SHP77 treated with DMSO at 0.1 percent for 48 hours (cell line): ENCODE data around the gene BPIFB3.

ENCODE experiments used
- DNase-seq: peaks from one replicate; lab custom pipeline; 2025; lab: John Stamatoyannopoulos, UW

Gene BPIFB3

DNA sequence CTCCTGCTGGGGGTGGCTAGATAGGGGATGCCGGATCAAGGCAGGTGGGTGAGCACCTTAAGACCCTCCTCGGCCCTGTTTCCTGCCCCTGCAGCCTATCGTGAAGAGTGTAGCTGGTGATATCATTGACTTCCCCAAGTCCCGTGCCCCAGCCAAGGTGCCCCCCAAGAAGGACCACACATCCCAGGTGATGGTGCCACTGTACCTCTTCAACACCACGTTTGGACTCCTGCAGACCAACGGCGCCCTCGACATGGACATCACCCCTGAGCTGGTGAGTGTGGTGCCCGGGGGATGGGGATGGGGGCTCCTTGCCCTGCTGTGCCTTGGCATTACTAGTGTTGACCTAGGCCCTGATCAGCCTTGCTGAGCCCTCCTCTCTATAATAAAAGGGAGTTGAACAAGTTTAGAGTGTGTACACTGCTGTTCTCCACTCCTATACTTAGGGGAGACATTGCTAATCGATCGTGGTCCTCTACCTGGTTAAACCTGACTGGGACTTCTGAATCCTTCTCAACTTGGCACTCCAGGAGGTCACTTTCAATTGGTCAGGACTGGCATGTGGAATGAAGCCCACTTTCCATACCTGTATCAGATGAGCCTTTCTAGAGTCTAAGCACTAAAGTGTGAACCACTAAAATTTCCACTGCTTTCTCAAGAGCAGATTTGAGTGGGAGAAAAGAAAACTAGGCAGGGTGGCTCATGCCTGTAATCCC is 11.0 kb downstream of the BPIFB3 start:
- no peak for DNase-seq

DNA sequence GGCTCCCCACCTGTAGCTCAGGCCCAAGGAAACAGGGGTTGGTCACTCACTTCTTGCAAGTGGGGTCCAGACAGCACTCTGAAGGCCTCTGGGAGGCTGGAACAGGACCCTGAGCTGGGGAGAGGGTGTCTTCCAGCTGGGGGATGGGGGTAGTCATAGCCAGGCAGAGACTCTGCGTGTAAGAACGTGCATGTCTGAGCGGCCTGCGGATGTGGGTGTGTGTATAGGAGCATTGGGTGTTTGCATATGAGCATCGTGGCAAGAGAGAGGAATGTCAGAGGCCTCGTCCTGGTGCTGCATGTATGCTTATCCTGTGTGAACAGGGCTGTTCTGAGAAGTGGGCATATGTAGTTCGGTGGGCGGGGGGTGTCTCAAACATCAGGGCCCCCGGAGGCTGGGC is 12.1 kb downstream of the BPIFB3 start:
- no peak for DNase-seq

DNA sequence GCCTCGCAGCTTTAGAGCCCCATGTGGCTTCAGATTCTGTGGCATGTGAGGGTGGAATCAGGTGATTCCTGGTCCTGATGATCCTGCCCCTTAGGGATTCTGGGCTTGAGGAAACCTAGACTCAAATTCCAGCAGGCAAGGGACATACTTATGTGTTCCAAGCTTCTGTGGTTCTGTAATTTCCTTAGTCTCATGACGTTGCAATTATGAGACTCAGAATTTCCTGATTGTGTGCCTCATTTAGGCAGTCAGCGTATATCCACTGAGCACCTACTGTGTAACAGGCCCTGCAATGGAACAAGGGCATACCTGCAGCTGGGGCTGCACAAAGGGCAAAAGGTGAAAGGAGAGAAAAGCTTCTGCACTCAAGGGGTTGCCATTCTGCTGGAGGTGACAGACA is 14.1 kb downstream of the BPIFB3 start:
- DNase-seq = no peak

DNA sequence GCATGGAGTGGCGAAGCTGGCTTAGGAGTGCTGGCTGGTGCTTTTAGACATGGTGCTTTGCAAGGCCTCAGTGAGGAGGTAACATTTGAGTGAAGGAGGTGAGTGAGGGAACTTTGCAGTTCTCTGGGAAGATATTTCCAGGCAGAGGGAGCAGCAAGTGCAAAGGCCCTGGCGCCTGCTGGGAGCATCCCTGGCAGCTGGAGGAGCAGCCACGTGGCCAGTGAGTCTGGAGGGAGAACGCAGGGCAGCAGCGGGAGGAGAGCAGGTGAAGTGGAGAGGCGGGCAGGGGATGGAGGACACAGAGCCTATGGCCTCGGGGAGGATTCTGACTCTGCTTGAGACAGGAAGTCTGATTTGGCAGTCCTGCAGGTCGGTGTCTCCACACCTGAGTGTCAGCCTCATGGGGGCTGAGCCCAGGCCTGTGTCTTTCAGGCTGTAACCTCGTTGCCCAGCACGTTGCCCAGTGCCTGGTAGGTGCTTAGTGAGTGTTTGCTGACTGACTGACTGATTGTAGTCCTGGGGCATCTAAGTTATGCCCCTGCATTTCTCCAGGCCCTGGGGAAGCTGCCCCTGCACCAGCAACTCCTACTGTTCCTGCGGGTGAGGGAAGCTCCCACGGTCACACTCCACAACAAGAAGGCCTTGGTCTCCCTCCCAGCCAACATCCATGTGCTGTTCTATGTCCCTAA is 14.7 kb downstream of the BPIFB3 start:
- no peak for DNase-seq

DNA sequence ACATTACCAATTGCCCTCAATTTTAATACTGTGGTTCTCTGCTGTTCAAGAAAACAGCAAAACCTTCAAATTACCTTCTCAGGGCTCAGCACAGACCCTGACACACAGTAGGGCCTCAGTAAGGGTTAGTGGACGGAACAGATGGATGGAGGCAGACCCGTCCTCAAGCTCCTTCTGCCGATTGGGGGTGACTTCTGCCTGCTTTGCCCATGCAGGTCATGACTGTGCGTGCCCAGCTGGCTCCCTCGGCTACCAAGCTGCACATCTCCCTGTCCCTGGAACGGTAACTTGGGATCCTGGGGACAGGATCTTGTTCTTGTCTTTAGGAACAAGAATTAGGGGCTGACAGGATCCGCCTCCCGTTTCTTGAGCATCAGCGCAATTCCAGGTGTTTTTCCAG is 16.0 kb downstream of the BPIFB3 start:
- no peak for DNase-seq

DNA sequence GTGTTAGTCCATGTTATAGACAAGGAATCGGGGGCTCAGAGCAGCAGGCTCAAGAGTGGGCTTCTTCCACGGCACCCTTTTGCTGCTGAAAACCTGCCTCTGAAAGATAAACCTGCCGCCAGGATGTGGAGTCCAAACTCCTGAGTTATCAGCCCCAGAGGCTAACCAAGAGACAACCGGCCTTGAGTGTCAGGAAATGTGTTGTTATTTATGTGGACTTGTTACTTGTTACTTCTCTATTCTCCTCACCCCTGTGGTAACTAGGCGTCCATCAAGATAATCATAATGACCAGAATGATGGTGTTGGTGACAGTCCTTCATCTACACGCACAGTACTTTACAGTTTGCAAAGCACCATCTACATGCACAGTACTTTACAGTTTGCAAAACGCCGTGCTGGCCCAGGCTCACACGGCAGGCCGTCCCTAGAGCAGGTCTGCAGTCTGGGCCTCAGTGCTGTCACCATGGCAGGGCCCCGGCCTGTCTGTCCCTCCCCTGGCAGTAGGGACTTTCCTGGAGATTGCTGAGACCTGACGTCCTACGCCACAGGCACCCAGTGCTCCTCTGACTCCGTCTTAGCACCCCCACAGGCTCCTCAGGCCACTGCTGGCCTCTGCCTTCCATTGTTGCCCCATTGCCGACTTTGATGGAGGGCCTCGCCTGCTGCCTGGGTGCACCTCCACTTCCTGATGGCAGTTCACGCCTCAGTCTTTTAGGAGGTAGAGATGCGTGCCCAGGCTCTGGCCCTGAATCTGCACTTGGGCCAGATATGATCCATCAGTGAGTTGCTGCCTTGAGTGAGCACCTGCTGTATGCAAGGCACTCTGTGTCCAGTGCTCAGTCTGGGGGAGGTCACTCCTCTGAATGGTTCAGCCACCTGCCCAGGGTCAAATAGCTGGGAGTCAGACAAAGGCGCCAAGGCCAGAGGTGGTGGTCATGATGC is 16.7 kb downstream of the BPIFB3 start:
- no peak for DNase-seq

DNA sequence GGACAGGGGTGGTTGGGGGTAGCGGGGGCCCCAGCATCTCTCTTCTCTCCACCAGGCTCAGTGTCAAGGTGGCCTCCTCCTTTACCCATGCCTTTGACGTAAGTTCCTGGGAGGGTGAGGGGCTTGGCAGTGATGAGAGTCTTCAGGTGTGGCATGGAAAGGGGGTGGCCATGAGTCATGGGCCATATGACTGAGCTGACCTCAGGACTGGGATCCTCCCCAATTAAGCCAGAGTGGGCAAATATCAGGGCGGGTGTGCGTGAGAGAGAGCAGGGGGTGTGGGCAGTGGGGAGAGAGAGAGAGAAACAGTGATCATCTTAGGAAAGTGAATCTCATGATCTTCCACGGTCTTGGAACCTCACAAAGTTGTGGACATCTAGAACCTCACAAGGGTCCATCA is 17.5 kb downstream of the BPIFB3 start:
- DNase-seq = no peak

DNA sequence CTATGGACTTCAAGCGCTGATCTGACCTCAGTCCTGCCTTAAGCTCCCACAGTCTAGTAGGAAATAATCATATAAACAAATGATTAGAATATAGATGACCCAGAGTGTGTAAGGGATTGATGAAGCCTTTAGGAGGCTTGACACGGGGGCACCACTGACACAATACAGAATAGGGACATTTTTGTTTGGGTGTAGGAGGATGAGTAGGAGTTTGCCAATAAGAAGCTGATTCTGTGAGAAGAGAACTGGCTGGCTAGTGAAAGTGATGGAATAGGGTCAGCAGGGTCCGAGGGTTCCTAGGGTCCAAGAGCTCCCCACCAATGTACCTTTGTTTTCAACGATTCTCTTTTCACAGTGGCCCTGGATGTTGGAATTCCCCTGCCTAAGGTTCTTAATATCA is 18.7 kb downstream of the BPIFB3 start:
- no peak for DNase-seq

DNA sequence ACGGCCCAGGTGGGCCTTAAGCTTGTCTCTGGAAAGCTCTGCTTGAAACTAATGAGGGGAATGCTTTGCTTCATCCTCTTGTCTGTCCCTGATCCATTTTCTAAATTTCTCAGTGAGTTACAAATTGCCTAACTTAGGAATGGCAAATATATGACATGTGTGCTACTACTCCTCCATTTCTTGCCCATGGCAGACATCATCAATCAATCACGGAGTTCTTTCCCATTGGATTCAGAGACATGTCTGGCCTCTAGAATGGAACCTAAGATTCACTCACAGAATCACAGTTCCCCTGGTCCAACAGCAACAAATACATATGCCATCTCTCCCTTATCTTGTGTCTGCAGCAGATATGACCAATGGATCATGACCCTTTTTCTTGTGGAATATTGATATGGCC is 19.1 kb downstream of the BPIFB3 start:
- no peak for DNase-seq

DNA sequence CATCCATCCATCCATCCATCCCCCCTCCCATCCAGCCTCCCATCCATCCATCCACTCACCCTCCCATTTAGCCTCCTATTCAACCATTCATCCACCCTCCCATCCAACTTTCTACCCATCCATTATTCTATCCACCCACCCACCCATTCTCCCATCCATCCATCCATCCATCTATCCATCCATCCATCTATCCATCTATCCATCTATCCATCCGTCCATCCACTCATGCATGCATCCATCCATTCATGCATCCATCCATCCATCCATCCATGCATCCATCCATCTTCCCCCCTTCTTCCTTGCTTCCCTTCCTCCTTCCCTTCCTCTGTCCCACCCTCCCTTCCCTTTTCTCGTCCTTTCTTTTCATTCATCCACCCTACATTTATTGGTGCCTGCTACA is 21.0 kb downstream of the BPIFB3 start:
- no peak for DNase-seq

DNA sequence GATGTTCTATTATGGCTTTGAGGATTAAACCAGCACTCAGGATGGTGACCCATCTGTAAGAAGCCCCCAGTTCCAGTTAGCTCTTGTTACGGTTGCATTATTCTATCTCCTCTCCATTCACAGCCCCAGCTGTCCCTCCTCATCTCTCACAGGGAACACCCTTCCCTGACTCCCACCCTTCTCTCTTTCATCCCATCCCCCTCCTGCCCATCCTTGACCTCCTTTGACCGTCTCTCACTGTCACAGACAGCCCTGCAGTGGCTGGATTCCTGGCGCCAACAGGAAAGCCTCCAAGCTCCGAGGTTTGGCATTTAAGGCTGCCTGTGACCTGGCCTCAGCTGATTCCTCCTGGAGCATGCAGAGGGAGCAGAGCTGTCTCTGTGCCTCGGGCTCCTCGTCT is 21.6 kb downstream of the BPIFB3 start:
- no peak for DNase-seq

DNA sequence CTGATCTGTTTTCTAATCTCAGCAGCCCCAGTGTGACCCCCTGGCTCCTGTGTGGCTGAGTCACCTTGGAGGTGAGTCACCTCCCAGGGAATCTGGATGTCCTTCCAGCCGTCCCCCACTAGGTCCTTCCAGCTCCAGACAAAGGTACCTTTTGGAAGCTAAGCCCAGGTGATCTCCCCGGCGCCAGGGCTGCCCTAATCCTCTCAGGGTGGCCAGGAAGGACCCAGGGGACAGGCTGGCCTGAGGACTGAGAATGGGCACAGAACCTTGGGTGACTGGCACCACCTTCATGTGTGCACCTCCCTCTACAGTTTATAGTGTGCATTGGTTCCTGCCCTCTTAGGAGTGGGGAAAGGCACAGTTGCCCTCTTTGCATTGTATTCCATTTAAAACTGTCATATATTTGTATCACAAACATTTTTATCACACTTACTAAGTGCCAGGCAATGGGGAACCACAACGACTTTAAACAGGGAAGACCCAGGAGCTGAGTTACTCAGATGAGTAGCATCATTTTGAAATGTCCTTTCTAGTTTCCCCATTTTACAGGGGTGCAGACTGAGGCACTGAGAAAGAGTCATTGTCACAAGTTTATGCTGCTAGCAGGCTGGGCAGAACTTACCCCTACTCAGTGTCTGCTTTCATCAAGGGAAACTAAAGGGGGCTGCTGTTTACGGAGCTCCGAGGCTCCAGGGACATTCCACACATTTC is 23.1 kb downstream of the BPIFB3 start:
- DNase-seq = no peak

DNA sequence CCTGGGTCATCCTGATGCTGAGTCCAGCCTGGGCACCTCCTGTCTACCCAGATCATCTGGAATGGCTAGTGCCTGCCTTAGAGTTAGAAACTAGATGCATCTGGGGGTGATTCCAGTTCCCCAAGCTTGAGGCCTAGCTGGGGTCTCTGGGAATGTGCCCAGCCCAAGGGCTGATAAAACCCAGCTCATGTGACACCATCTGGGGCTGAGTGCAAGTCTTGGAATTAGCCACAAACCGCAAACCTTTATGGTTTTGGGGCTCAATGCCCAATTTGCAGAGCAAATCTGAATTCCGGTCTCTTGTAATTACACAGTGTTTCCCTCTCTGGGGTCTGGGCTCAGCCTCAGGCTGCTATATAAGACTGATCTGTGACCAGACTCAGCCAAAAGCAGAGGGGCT is 25.6 kb downstream of the BPIFB3 start, which contains the start of gene BPIFB4:
BPIFB4 (plus strand) TSS at position 385 of the 400 bp plus-strand sequence. CDS start 1,884 bp downstream, outside the sequence.
- DNase-seq = no peak

DNA sequence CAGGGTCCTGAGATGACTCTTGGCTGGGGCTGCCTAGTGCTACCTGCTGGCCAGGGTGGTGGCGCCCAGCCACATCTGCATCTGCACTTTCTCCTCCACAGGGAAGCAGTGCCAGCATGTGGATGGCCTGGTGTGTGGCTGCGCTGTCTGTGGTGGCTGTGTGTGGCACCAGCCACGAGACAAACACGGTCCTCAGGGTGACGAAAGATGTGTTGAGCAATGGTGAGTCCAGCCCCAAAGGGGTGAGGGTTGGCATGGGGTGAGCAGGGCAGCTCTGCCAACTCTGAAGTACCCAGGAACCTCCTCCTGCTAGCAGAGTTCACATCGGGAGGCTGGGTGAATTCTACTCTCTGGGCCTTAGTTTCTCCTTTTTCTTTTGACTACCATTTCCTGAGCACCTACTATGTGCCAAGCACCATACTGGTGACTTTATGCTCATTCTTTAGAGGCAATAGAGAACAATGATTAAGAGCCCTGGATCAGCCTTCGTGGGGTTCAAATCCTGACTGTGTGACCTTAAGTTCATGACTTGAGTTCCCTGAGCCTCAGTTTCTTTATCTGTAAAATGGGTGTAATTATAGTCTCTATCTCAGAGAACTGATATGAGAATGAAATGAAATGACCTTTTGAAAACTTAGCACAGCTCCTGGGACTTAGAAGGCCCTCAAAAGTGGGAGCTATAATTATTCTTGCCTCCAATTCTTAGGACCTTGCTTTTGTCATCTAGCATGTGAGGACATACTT is 27.9 kb downstream of the BPIFB3 start:
- no peak for DNase-seq

DNA sequence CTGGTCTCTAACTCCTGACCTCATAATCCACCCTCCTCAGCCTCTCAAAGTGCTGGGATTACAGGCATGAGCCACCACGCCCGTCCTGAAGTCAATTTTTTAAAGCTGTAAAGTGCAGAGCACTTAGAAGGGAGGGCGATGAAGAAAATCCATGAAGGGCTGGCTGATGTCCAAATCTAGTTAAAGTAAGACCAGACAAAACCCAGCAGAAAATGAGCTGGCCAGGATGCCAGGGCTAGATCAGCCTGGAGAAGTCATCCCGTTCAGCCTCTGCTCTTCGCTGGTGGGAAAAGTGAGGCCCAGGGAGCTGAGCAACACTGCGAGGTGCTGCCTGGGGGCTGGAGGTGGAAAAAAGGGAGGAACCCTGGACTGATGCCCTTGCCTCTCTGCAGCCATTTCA is 28.8 kb downstream of the BPIFB3 start:
- no peak for DNase-seq

DNA sequence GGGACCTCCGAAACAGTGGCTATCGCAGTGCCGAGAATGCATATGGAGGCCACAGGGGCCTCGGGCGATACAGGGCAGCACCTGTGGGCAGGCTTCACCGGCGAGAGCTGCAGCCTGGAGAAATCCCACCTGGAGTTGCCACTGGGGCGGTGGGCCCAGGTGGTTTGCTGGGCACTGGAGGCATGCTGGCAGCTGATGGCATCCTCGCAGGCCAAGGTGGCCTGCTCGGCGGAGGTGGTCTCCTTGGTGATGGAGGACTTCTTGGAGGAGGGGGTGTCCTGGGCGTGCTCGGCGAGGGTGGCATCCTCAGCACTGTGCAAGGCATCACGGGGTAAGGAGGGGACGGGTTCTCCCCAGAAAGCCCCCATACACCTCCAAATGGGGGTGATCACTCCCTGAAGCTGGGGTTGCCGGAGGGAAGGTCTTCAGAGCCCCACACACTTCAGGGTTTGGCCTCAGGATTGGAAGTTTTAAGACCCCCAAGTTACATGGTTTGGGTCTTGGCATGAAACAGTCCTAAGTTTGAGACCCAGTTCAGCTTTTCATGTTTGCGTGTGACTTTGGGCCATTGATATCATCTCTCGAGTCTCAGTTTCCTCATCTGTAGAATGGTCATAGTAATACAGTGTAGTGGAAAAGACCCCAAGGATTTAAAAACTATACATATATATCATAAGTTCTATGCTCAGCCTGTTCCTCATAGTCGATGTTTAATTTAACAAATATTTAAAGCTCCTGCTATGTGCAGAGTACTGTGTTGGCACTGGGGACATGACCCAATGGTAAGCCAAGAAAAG is 30.0 kb downstream of the BPIFB3 start:
- no peak for DNase-seq

DNA sequence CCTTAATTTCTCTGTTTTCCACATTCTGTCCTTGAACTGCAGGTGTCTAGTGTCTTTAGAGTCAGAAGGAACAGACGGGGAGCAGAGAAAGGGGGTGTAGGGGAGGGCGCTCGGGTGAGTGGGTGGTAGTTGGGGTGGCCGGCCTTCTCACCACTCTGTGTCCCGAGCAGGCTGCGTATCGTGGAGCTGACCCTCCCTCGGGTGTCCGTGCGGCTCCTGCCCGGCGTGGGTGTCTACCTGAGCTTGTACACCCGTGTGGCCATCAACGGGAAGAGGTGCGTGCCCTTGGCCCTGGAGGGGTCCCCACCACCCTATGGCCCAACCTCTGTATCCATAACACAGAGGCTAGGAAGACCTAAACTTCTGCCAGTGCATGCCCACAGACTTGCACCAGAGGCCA is 31.0 kb downstream of the BPIFB3 start:
- no peak for DNase-seq

DNA sequence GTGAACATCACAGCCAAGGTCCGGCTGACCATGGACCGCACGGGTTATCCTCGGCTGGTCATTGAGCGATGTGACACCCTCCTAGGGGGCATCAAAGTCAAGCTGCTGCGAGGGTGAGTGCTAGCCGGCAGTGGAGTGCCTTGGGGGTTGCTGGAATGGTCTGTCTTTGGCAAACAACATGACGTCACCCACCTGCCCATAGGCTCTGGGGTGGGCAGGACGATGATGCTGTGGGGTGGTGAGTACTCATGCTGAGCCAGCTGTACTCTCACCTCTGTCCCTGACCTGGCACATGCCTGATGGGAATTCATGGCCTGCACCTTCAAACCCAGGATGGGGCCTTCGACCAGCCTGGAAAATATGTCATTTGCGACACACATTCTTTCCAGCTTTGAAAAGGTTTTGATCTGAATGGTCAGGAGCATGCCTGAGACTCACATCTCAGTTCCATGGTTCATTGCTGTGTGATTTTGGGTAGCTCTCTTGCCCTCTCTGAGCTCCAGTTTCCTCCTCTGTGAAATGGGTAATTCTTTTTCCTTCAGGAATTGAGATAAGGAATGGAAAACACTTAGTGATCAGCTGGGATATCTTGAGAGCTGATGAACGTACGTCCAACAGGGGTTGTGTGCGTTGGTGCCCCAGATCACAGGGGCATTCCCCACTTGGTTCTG is 32.5 kb downstream of the BPIFB3 start:
- no peak for DNase-seq

DNA sequence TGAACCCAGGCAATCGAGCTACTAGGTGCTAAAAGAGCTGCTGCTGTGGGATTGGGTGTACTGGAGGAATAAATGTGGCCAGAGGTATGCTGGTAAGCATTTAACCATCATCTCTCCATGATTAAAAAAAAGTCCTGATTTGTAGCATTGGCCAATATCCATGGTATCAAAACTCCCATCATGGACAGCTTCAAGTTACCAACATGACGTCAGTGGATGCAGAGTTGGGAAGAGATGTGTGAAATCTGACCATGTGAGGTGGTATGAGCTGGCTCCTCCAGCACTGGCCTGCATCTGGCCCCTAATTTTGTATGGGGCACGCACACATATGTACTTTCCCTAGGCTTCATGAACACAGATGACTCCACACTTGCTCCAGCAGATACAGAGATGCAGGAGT is 37.4 kb downstream of the BPIFB3 start:
- no peak for DNase-seq

DNA sequence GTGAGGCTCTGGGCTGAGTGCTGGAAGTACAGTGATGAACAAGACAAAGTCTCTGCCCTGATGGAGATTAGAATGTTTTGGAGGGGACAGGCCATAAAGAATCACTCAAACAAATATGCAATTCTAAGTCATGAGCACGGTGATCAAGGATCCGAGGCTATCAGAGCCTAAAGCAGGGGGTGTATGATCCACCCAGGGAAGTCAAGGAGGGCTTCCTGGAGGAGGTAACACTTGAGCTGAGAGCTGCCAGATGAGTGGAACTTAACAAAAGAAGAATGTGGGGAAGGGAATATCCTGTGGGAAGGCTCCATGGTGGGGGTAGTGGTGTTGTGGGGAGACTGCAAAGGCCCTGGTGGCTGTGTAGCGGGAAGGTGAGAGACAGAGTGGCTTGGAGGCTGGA is 38.0 kb downstream of the BPIFB3 start:
- no peak for DNase-seq
